Astrocyte (in vitro differentiated cells and primary cell): ENCODE results near the gene RNF157.

ENCODE experiments used
- EZH2 ChIP-seq: IDR thresholded peaks from 2 replicates; pipeline ENCODE4 v1.6.1; 2012; ENCODE audit warnings: mild to moderate bottlenecking, low read length, inconsistent platforms; ENCODE audit not compliant: insufficient read depth
- TF ChIP-seq, protein P1 (sequence below): IDR thresholded peaks from 2 replicates; pipeline ENCODE4 v1.5.1; 2011; ENCODE audit warnings: low read depth, mild to moderate bottlenecking, inconsistent platforms, low read length, moderate library complexity; ENCODE audit not compliant: insufficient read depth

DNA sequence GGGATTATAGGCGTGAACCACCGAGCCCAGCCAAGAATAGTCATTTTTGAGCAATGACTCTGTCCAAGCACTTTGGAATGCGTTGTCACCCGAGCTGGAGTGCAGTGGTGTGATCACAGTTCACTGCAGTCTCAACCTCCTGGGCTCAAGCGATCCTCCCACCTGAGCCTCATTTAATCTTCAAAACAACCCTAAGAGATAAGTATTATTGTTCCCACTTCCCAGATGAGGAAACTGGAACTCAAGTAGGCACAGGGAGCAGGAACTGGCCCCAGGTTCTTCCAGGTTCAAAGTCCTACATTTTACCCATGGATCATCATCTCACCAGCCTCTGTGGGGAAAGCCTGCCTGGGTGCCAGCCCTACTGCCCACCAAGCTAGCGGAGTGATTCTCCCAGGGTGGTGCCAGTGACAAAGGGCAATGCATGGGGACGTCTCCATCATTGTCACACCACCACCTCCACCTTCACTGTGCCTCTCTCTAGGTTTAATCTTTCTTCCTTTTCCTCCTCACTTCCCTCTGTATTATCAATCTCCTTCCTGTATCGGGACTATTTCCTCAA, 11.3 kb upstream of the RNF157 start:
- TF ChIP-seq, protein P1, sequence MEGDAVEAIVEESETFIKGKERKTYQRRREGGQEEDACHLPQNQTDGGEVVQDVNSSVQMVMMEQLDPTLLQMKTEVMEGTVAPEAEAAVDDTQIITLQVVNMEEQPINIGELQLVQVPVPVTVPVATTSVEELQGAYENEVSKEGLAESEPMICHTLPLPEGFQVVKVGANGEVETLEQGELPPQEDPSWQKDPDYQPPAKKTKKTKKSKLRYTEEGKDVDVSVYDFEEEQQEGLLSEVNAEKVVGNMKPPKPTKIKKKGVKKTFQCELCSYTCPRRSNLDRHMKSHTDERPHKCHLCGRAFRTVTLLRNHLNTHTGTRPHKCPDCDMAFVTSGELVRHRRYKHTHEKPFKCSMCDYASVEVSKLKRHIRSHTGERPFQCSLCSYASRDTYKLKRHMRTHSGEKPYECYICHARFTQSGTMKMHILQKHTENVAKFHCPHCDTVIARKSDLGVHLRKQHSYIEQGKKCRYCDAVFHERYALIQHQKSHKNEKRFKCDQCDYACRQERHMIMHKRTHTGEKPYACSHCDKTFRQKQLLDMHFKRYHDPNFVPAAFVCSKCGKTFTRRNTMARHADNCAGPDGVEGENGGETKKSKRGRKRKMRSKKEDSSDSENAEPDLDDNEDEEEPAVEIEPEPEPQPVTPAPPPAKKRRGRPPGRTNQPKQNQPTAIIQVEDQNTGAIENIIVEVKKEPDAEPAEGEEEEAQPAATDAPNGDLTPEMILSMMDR = no peak
- no peak for TF ChIP-seq EZH2
